Measurements from ENCODE around the gene EDDM13. TPM values are rescaled to one million over a fixed set of nuclear protein-coding genes. Genes with fewer than 3 reads are reported as not detected.

EDDM13 gene
- total and polyA plus RNA-seq, 2 of the 8 experiments (the other 6 are each of a cell fraction or from before 2014, with no cell fraction given), result not detected

DNA sequence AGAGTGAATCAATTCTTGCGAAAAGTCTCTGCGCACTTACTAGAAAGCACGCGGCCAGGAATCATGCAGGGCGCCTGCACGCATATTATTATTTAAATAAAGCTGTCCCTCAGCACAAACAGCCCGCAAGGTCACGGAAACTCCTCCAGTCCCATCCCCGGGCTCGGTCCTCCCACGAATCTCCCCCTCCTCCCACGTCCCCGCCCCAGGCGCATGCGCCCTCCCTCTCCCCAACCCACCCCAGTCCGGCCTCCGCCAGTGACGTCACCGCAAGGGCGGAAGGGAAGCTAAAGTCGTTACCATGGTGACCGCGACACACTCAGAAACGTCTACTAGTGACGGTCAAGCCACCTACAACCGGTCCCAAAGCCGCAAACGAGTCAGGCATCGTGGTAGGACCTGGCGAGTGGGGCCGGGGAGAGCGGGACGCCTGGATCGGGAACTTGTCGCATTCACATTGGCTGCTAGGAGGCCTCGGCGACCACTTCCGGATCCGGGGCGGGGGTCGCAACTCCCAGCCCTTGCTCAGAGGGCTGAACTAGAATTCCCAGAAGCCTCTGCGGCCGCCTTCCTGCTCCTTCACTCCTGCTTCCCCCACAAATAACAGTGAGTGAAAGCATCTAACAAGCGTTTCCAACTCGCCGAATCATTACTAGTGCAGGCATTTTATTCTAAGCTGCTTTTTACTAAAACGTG is 42.0 kb downstream of the EDDM13 start, which contains the start of gene ZSCAN5A:
TSS of gene ZSCAN5A (minus strand) at position 459 of the 696 bp plus-strand sequence. CDS start 89,793 bp downstream, outside the sequence.
- peak within 1 kb of the TSS; percentile 98 for H3K27ac ChIP-seq (ENCODE audit: low read depth, low read length)
- no peaks in the 10 kb centered on the region for H3K27me3 ChIP-seq (replicated peaks in 1 of 4; ENCODE audit: control insufficient read depth in 3 of 4, extremely low read depth in 1 of 4, insufficient read depth in 3 of 4, low read length in 3 of 4)
- peak within 1 kb of the TSS; percentile 98 for H2AFZ ChIP-seq (ENCODE audit: low read length)
- H3K4me1 ChIP-seq (replicated peaks in 1 of 4; ENCODE audit: control insufficient read depth in 3 of 4, insufficient read depth in 4 of 4, low read length in 3 of 4), result peaks cover 0 to 3% (median 1%) of the 10 kb centered on the region in 4 experiments; a peak in 2 of 7 replicates
- DNase-seq (ENCODE audit: low read depth in 1 of 2, low spot score in 2 of 2), result peak; percentile 66 to 95
- H3K79me1 ChIP-seq (ENCODE audit: low read depth, low read length), result no peaks in the 10 kb centered on the region
- peak within 1 kb of the TSS; percentile 83 to 95 (median 92) for H3K9ac ChIP-seq (replicated peaks in 1 of 4; ENCODE audit: extremely low read depth in 1 of 4, low read depth in 3 of 4, low read length in 3 of 4)
- FAIRE-seq, result no peak
- no peak within 1 kb of the TSS for H3K23ac ChIP-seq (ENCODE audit: insufficient read length)
- no peak within 1 kb of the TSS for H2AK5ac ChIP-seq (ENCODE audit: low read depth, low read length)
- no peak within 1 kb of the TSS for H3K4ac ChIP-seq (replicated peaks; ENCODE audit: insufficient read length, low read depth, low read length)
- H3K56ac ChIP-seq (replicated peaks; ENCODE audit: insufficient read length, low read depth, low read length), result peak within 1 kb of the TSS; percentile 99
- H2BK5ac ChIP-seq (ENCODE audit: low read depth, low read length), result peak within 1 kb of the TSS; percentile 98
- no peak within 1 kb of the TSS for H2BK20ac ChIP-seq (ENCODE audit: low read length)
- no peaks in the 10 kb centered on the region; the same call in 1 of the 2 replicates for H3K23me2 ChIP-seq (ENCODE audit: low read depth, low read length)
- H2BK12ac ChIP-seq (ENCODE audit: low read depth, low read length), result peak within 1 kb of the TSS; percentile 90
- no peak within 1 kb of the TSS for H2BK15ac ChIP-seq (ENCODE audit: low read length)
- H3K9me3 ChIP-seq (ENCODE audit: insufficient read depth in 2 of 2, low read depth in 1 of 2, low read length in 1 of 2), result 0 out of 4 replicates have a peak, but pooled peaks cover 0 to 3% of the 10 kb centered on the region in 2 experiments
- no peak within 1 kb of the TSS for H3K14ac ChIP-seq (ENCODE audit: insufficient read length)
- no peak within 1 kb of the TSS for H2BK120ac ChIP-seq (replicated peaks; ENCODE audit: low read depth, low read length)
- peak within 1 kb of the TSS; percentile 100 for H4K91ac ChIP-seq (replicated peaks; ENCODE audit: insufficient read length, low read length)
- H4K8ac ChIP-seq (ENCODE audit: extremely low read depth, insufficient read depth, low read length), result peak within 1 kb of the TSS; percentile 99; the same call in 1 of the 2 replicates
- ChIA-PET POLR2A (ENCODE audit: partially characterized antibody) (interaction anchor here (0.6 to 1.4 kb wide), 5 partner anchors 11 to 779 kb away, joined by 3 to 5 read pairs (median 3); no protein-coding TSS in a partner anchor), CTCF (ENCODE audit: partially characterized antibody) (interaction anchor here (0.6 to 2.7 kb wide), 8 partner anchors 31 to 238 kb away, joined by 3 to 10 read pairs (median 4); no protein-coding TSS in a partner anchor)
- H3K36me3 ChIP-seq (ENCODE audit: control insufficient read depth in 2 of 4, insufficient read depth in 4 of 4, low read length in 3 of 4), result no peaks in the 10 kb centered on the region
- H4K20me1 ChIP-seq (replicated peaks in 1 of 2; ENCODE audit: control insufficient read depth in 1 of 2, insufficient read depth in 2 of 2, low read length in 2 of 2), result no peaks in the 10 kb centered on the region
- H4K5ac ChIP-seq (ENCODE audit: insufficient read length, low read depth, low read length), result peak within 1 kb of the TSS; percentile 99
- 2% methylated on average over 37 of the region's 47 CpGs; no CpG with 5 or more reads in 1 of the 2 experiments for WGBS, 2 experiments (ENCODE audit: extremely low coverage in 1 of 2, insufficient coverage in 1 of 2, insufficient read length in 1 of 2, insufficient replicate concordance in 2 of 2, low coverage in 1 of 2, low lambda C conversion rate in 2 of 2, missing lambda C conversion rate in 1 of 2)
- H3K4me2 ChIP-seq (ENCODE audit: insufficient read depth in 1 of 2, low read depth in 2 of 2, low read length in 2 of 2), result peak within 1 kb of the TSS; percentile 87 to 91
- peak within 1 kb of the TSS; percentile 71 to 99 (median 90) for H3K4me3 ChIP-seq (ENCODE audit: extremely low read depth in 1 of 4, insufficient read depth in 2 of 4, low read depth in 3 of 4, low read length in 4 of 4)
- peak within 1 kb of the TSS; percentile 98 for H3K18ac ChIP-seq (ENCODE audit: extremely low read depth, low read length)
- no peaks in the 10 kb centered on the region for H3K79me2 ChIP-seq (ENCODE audit: control insufficient read depth in 1 of 2, insufficient read depth in 2 of 2, low read length in 2 of 2)
- TF ChIP-seq CHD2 (IDR thresholded peaks at IDR 0.05; ENCODE audit: low read length) (peak; percentile 44; the same call in 1 of the 2 replicates), GTF2F1 (IDR thresholded peaks at IDR 0.05; ENCODE audit: borderline replicate concordance, low read depth, low read length) (no peak), POLR2AphosphoS5 (IDR thresholded peaks at IDR 0.05; ENCODE audit: low read depth, low read length) (peak; percentile 88), SIRT6 (IDR thresholded peaks at IDR 0.05; ENCODE audit: low read length) (no peak), KDM1A (IDR thresholded peaks at IDR 0.05; ENCODE audit: borderline replicate concordance, low read length) (no peak), POLR2A (IDR thresholded peaks at IDR 0.05; ENCODE audit: control extremely low read depth in 1 of 2, low read depth in 2 of 2, low read length in 2 of 2) (peak in 1 of 2 experiments; percentile 82; a peak in 2 of 3 replicates), POU5F1 (IDR thresholded peaks at IDR 0.05; ENCODE audit: low read depth, low read length) (no peak), SIN3A (conservative IDR thresholded peaks at IDR 0.05 in 1 of 2, IDR thresholded peaks at IDR 0.05 in 1 of 2; ENCODE audit: low read depth in 1 of 2, low read length in 2 of 2) (peak; percentile 85 to 88; a peak in 3 of 4 replicates), RXRA (IDR thresholded peaks at IDR 0.05; ENCODE audit: insufficient read depth, low read depth, low read length) (no peak), RNF2 (IDR thresholded peaks at IDR 0.05; ENCODE audit: borderline replicate concordance, low read depth, low read length, missing control alignments, poor library complexity, severe bottlenecking) (no peak), MAFK (IDR thresholded peaks at IDR 0.05; ENCODE audit: low read depth, low read length) (no peak), GABPA (IDR thresholded peaks at IDR 0.05; ENCODE audit: borderline replicate concordance, insufficient read depth, low read length) (peak; percentile 92)
